NCI-H2029 (cell line): ENCODE data around the gene RGS9.

Experiments used
- DNase-seq: peaks from one replicate; lab custom pipeline; 2025; lab: John Stamatoyannopoulos, UW

The RGS9 gene

GRCh38 chr17:65261152-65261551 is 124.0 kb downstream of the RGS9 start:
- no peak for DNase-seq

- DNase-seq = no peak
Observed at GRCh38 chr17:65261682-65262636, 124.8 kb downstream of the RGS9 start.

- DNase-seq = no peak
Observed at GRCh38 chr17:65265276-65265675, 128.1 kb downstream of the RGS9 start.

- no peak for DNase-seq
Observed at GRCh38 chr17:65268832-65269231, 131.7 kb downstream of the RGS9 start.

- no peak for DNase-seq
Observed at GRCh38 chr17:65270499-65271253, 133.5 kb downstream of the RGS9 start.

GRCh38 chr17:65271296-65271695 is 134.1 kb downstream of the RGS9 start:
- DNase-seq = no peak
